ENCODE data around the gene AFF3. TPM values are rescaled to one million over a fixed set of nuclear protein-coding genes. Genes with fewer than 3 reads are reported as not detected.

AFF3 gene
- total and polyA plus RNA-seq, 2 of the 8 experiments (the other 6 are each of a cell fraction or from before 2014, with no cell fraction given), result 0.27 to 3.0 TPM

GRCh38 chr2:100017633-100018032 lies 124.8 kb downstream of the AFF3 start:
- no peak overlapping the region for H3K4ac ChIP-seq (replicated peaks; ENCODE audit: insufficient read length, low read depth, low read length)
- no peaks in the 10 kb centered on the region for H3K27me3 ChIP-seq (replicated peaks in 1 of 4; ENCODE audit: control insufficient read depth in 3 of 4, extremely low read depth in 1 of 4, insufficient read depth in 3 of 4, low read length in 3 of 4)
- H2BK12ac ChIP-seq (ENCODE audit: low read depth, low read length), result no peak overlapping the region
- peaks cover 0 to 10% of the 10 kb centered on the region in 2 experiments for H4K20me1 ChIP-seq (replicated peaks in 1 of 2; ENCODE audit: control insufficient read depth in 1 of 2, insufficient read depth in 2 of 2, low read length in 2 of 2)
- H3K56ac ChIP-seq (replicated peaks; ENCODE audit: insufficient read length, low read depth, low read length), result no peak overlapping the region
- H2AFZ ChIP-seq (ENCODE audit: low read length), result no peak overlapping the region
- no peaks in the 10 kb centered on the region; a peak in 1 of 4 replicates for H3K9me3 ChIP-seq (ENCODE audit: insufficient read depth in 2 of 2, low read depth in 1 of 2, low read length in 1 of 2)
- no peak overlapping the region for H3K4me2 ChIP-seq (ENCODE audit: insufficient read depth in 1 of 2, low read depth in 2 of 2, low read length in 2 of 2)
- no peak overlapping the region for H2BK5ac ChIP-seq (ENCODE audit: low read depth, low read length)
- peaks cover 14% of the 10 kb centered on the region; the same call in 1 of the 2 replicates for H3K23me2 ChIP-seq (ENCODE audit: low read depth, low read length)
- no peaks in the 10 kb centered on the region for H3K4me1 ChIP-seq (replicated peaks in 1 of 4; ENCODE audit: control insufficient read depth in 3 of 4, insufficient read depth in 4 of 4, low read length in 3 of 4)
- CTCF ChIA-PET (ENCODE audit: partially characterized antibody), result no interaction called here
- H3K18ac ChIP-seq (ENCODE audit: extremely low read depth, low read length), result no peak overlapping the region
- WGBS, 2 experiments (ENCODE audit: extremely low coverage in 1 of 2, insufficient coverage in 1 of 2, insufficient read length in 1 of 2, insufficient replicate concordance in 2 of 2, low coverage in 1 of 2, low lambda C conversion rate in 2 of 2, missing lambda C conversion rate in 1 of 2), result 75% methylated on average over 1 of the region's 1 CpG; no CpG with 5 or more reads in 1 of the 2 experiments
- FAIRE-seq, result no peak
- H2BK15ac ChIP-seq (ENCODE audit: low read length), result no peak overlapping the region
- H3K27ac ChIP-seq (ENCODE audit: low read depth, low read length), result no peak overlapping the region
- no peak overlapping the region for H3K9ac ChIP-seq (replicated peaks in 1 of 4; ENCODE audit: extremely low read depth in 1 of 4, low read depth in 3 of 4, low read length in 3 of 4)
- no peak overlapping the region for H3K14ac ChIP-seq (ENCODE audit: insufficient read length)
- no peak overlapping the region for H4K5ac ChIP-seq (ENCODE audit: insufficient read length, low read depth, low read length)
- no peak overlapping the region for H4K8ac ChIP-seq (ENCODE audit: extremely low read depth, insufficient read depth, low read length)
- no peak overlapping the region for H2AK5ac ChIP-seq (ENCODE audit: low read depth, low read length)
- H2BK120ac ChIP-seq (replicated peaks; ENCODE audit: low read depth, low read length), result no peak overlapping the region
- H3K4me3 ChIP-seq (ENCODE audit: extremely low read depth in 1 of 4, insufficient read depth in 2 of 4, low read depth in 3 of 4, low read length in 4 of 4), result no peak overlapping the region
- POLR2A ChIA-PET (ENCODE audit: partially characterized antibody), result no interaction called here
- no peak overlapping the region for H3K23ac ChIP-seq (ENCODE audit: insufficient read length)
- no peaks in the 10 kb centered on the region for H3K79me2 ChIP-seq (ENCODE audit: control insufficient read depth in 1 of 2, insufficient read depth in 2 of 2, low read length in 2 of 2)
- H2BK20ac ChIP-seq (ENCODE audit: low read length), result no peak overlapping the region
- H3K79me1 ChIP-seq (ENCODE audit: low read depth, low read length), result no peaks in the 10 kb centered on the region
- H4K91ac ChIP-seq (replicated peaks; ENCODE audit: insufficient read length, low read length), result no peak overlapping the region
- no peaks in the 10 kb centered on the region for H3K36me3 ChIP-seq (ENCODE audit: control insufficient read depth in 2 of 4, insufficient read depth in 4 of 4, low read length in 3 of 4)
- DNase-seq (ENCODE audit: low read depth in 1 of 2, low spot score in 2 of 2), result no peak
- TF ChIP-seq TBP (IDR thresholded peaks at IDR 0.05; ENCODE audit: low read depth, low read length) (no peak), ATF2 (IDR thresholded peaks at IDR 0.05; ENCODE audit: low read length) (no peak), POU5F1 (IDR thresholded peaks at IDR 0.05; ENCODE audit: low read depth, low read length) (no peak), BCL11A (IDR thresholded peaks at IDR 0.05; ENCODE audit: low read depth in 2 of 2, low read length in 2 of 2) (no peak), RBBP5 (IDR thresholded peaks at IDR 0.05; ENCODE audit: borderline replicate concordance, low read depth, low read length) (no peak), CBX8 (IDR thresholded peaks at IDR 0.05; ENCODE audit: borderline replicate concordance, low read depth, low read length) (no peak), CTBP2 (IDR thresholded peaks at IDR 0.05; ENCODE audit: borderline replicate concordance, insufficient read depth, insufficient read length, low read length) (no peak), CHD1 (IDR thresholded peaks at IDR 0.05; ENCODE audit: low read depth, low read length) (no peak), CHD2 (IDR thresholded peaks at IDR 0.05; ENCODE audit: low read length) (no peak), ZNF274 (IDR thresholded peaks at IDR 0.05; ENCODE audit: borderline replicate concordance, extremely low read depth, low read length) (no peak), GABPA (IDR thresholded peaks at IDR 0.05; ENCODE audit: borderline replicate concordance, insufficient read depth, low read length) (no peak), KDM4A (IDR thresholded peaks at IDR 0.05; ENCODE audit: low read depth, low read length, severe bottlenecking) (no peak), NANOG (IDR thresholded peaks at IDR 0.05; ENCODE audit: insufficient read depth, low read depth, low read length, poor library complexity, severe bottlenecking) (no peak)
